ENCODE measurements around the gene TJP1.
"Not testable (repeated sequence)": the region's sequence is repeated elsewhere in the genome, so short reads cannot be mapped to it uniquely, and the experiment has no call there.

Gene TJP1

GRCh38 chr15:29657476-29657817, 164.8 kb downstream of the TJP1 start:
- not testable (repeated sequence) for DNase-seq (ENCODE audit: low spot score)

DNA sequence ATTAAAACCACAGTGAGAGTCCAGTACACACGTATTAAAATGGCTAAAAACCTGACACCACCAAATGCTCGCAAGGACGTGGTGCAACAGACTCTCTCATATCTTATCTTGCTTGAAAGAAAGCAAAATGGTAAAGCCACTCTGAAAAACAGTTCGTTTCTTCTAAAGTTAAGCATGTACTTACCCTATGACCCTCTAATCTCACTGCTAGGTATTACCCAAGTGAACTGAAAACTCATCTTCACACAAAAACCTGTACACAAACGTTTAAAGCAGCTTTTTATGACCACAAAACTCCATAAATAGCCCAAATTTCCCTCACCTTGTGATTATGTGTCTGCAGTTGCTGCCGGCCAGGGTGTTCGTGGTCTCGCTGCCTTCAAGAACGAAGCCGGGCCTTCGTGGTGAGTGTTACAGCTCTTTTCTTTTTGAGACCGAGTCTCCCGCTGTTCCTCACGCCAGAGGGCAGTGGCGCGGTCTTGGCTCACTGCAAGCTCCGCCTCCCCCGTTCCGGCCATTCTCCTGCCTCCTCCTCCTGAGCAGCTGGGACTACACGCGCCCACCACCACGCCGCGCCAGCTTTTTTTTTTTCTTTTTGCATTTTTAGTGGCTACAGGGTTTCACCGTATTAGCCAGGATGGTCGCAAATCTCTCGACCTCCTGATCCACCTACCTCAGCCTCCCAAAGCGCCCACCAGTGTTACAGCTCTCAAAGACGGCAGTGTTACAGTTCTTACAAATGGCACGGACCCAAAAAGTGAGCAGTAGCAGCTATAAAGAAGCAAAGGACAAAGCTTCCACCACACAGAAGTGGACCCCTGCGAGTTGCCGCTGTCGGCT, 165.4 kb downstream of the TJP1 start:
- no peak for DNase-seq (ENCODE audit: low spot score)

DNA sequence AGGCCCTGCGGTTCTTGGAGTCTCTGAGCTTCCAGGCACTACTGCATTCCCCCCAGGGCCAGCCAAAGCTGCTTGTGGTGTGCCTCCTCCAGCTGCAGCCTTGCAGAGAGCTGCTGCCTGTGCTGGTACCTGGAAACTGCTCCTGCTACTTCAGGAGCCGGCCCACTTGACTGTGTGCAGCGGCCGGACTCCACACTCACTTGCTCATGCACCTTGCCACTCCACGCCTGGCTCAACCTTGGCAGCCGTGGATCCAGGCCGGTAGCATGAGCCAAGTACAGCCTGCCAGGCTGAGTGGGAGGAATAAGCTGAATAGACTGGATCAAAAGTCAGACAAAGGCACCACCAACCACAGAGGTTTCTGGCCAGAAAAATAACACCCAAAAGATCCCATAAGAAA, 169.7 kb downstream of the TJP1 start:
- DNase-seq (ENCODE audit: low spot score) = no peak

DNA sequence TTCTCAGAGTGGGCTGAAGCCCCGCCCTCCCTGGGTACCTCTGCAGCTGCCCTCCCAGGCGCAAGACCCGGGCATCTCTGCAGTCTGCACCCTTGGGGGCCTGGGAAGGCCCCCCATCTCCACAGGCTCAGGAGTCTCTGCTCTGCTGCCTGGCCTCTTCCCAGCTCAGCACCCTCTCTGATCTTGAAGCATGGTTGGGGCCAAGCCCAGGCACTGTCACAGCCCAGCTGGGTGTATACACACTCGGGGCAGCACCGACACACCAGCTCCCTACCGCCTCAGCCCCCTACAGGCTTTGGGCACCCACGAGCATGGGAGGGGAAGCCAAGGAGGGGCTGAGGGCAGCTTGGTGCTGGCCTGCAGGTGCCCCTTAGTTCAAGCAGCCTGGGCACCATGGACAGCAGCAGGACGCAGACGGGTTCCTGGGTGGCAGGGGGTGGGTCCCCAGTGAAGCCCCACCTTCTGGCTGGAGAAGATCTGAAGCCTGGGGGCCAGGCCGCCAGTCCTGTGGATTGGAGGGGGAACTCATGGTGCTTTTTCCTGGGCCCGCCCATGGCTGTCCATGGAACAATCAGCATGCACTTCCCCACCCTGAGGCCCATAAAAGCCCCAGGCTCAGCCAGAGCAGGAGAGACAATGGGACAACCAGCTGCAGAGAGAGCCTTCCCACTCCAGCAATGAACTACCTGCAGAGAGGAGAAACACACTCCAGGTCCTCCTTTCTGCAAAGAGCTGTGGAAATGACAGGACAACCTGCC, 170.6 kb downstream of the TJP1 start:
- DNase-seq (ENCODE audit: low spot score) = no peak
